GM12801 (cell line): Measurements from ENCODE around the gene MTA1.

Source experiments
- CTCF ChIP-seq: IDR thresholded peaks from one replicate; pipeline ENCODE4 v1.5.1; 2011; ENCODE audit warnings: control low read depth; ENCODE audit not compliant: insufficient read length; ENCODE audit errors: extremely low read depth

MTA1 gene

GRCh38 chr14:105419195-105420091 lies at the start of gene MTA1:
TSS of gene MTA1 (plus strand) at chr14:105419827. CDS start at chr14:105420036, 209 bp downstream.
- TF ChIP-seq CTCF = no peak

- TF ChIP-seq CTCF = no peak
Measured at GRCh38 chr14:105374389-105374788, 45.2 kb upstream of the MTA1 start.

- no peak for TF ChIP-seq CTCF
Measured at GRCh38 chr14:105375635-105376057, 44.0 kb upstream of the MTA1 start.

GRCh38 chr14:105376521-105377440 lies 42.8 kb upstream of the MTA1 start:
- TF ChIP-seq CTCF = no peak

- TF ChIP-seq CTCF = no peak
Measured at GRCh38 chr14:105377555-105378182, 42.0 kb upstream of the MTA1 start.

- TF ChIP-seq CTCF = no peak
Measured at GRCh38 chr14:105378199-105378598, 41.4 kb upstream of the MTA1 start.
